ENCODE results near the gene UQCRC1.

UQCRC1 gene

GRCh38 chr3:48591886-48592518, 17.4 kb downstream of the UQCRC1 start:
- Histone ChIP-seq H3K27ac (replicated peaks) (no peak overlapping the region), H3K27me3 (ENCODE audit: insufficient read depth, poor library complexity, severe bottlenecking) (peaks cover 23% of the 10 kb centered on the region), H3K4me3 (replicated peaks; ENCODE audit: insufficient read depth, low read length) (no peak overlapping the region)
- TF ChIP-seq GABPA (IDR thresholded peaks at IDR 0.05; ENCODE audit: low read depth) (no peak), POLR2AphosphoS5 (IDR thresholded peaks at IDR 0.05; ENCODE audit: low read depth) (no peak), SPI1 (IDR thresholded peaks at IDR 0.05; ENCODE audit: borderline replicate concordance, low read depth) (no peak), REST (IDR thresholded peaks at IDR 0.05; ENCODE audit: insufficient replicate concordance, low read depth) (no peak), CTCF (IDR thresholded peaks at IDR 0.05; ENCODE audit: insufficient read depth, low read length) (no peak)
- no peak for DNase-seq (ENCODE audit: low read depth in 1 of 2, low spot score in 1 of 2)

- TF ChIP-seq GABPA (IDR thresholded peaks at IDR 0.05; ENCODE audit: low read depth) (no peak), REST (IDR thresholded peaks at IDR 0.05; ENCODE audit: insufficient replicate concordance, low read depth) (no peak), CTCF (IDR thresholded peaks at IDR 0.05; ENCODE audit: insufficient read depth, low read length) (no peak), SPI1 (IDR thresholded peaks at IDR 0.05; ENCODE audit: borderline replicate concordance, low read depth) (no peak), POLR2AphosphoS5 (IDR thresholded peaks at IDR 0.05; ENCODE audit: low read depth) (no peak)
- Histone ChIP-seq H3K27me3 (ENCODE audit: insufficient read depth, poor library complexity, severe bottlenecking) (peaks cover 23% of the 10 kb centered on the region), H3K4me3 (replicated peaks; ENCODE audit: insufficient read depth, low read length) (no peak overlapping the region), H3K27ac (replicated peaks) (no peak overlapping the region)
- DNase-seq (ENCODE audit: low read depth in 1 of 2, low spot score in 1 of 2): no peak
Measured at GRCh38 chr3:48591436-48591835, 18.0 kb downstream of the UQCRC1 start.

- H3K27me3 ChIP-seq (ENCODE audit: insufficient read depth, poor library complexity, severe bottlenecking): peaks cover 9% of the 10 kb centered on the region
- no peak for DNase-seq (ENCODE audit: low read depth in 1 of 2, low spot score in 1 of 2)
- no peak overlapping the region for H3K4me3 ChIP-seq (replicated peaks; ENCODE audit: insufficient read depth, low read length)
Measured at GRCh38 chr3:48588230-48588629, 21.2 kb downstream of the UQCRC1 start.

More at GRCh38 chr3:48588230-48588629, 21.2 kb downstream of the UQCRC1 start:
- H3K27ac ChIP-seq (replicated peaks): no peak overlapping the region
- TF ChIP-seq SPI1 (IDR thresholded peaks at IDR 0.05; ENCODE audit: borderline replicate concordance, low read depth): no peak
- TF ChIP-seq POLR2AphosphoS5 (IDR thresholded peaks at IDR 0.05; ENCODE audit: low read depth): no peak
- no peak for TF ChIP-seq CTCF (IDR thresholded peaks at IDR 0.05; ENCODE audit: insufficient read depth, low read length)
